ENCODE data around the gene CCN5.
A peak's percentile ranks its signal among the peaks of the same experiment; 100 is the strongest.

Gene CCN5

GRCh38 chr20:44716309-44717106, 1.3 kb downstream of the CCN5 start:
- DNase-seq (ENCODE audit: low read depth), result no peak

GRCh38 chr20:44717986-44718385, 2.8 kb downstream of the CCN5 start:
- DNase-seq (ENCODE audit: low read depth), result no peak

- DNase-seq (ENCODE audit: low read depth), result no peak
These were observed 4.7 kb downstream of the CCN5 start for GRCh38 chr20:44719841-44720240.

GRCh38 chr20:44720621-44720996, 5.4 kb downstream of the CCN5 start:
- DNase-seq (ENCODE audit: low read depth), result no peak

- no peak for DNase-seq (ENCODE audit: low read depth)
These were observed 6.0 kb downstream of the CCN5 start for GRCh38 chr20:44720997-44721784.

GRCh38 chr20:44721785-44722054, 6.6 kb downstream of the CCN5 start:
- no peak for DNase-seq (ENCODE audit: low read depth)

GRCh38 chr20:44722990-44723389, 7.8 kb downstream of the CCN5 start:
- no peak for DNase-seq (ENCODE audit: low read depth)

- no peak for DNase-seq (ENCODE audit: low read depth)
These were observed 8.2 kb downstream of the CCN5 start for GRCh38 chr20:44723391-44723790.

GRCh38 chr20:44723798-44724362, 8.7 kb downstream of the CCN5 start:
- no peak for DNase-seq (ENCODE audit: low read depth)

- DNase-seq (ENCODE audit: low read depth), result no peak
These were observed 9.4 kb downstream of the CCN5 start for GRCh38 chr20:44724423-44725091.

GRCh38 chr20:44725837-44726236, 10.7 kb downstream of the CCN5 start:
- DNase-seq (ENCODE audit: low read depth), result no peak

GRCh38 chr20:44727039-44727438, 11.9 kb downstream of the CCN5 start:
- DNase-seq (ENCODE audit: low read depth), result no peak

GRCh38 chr20:44727651-44728050, 12.5 kb downstream of the CCN5 start:
- no peak for DNase-seq (ENCODE audit: low read depth)

- DNase-seq (ENCODE audit: low read depth), result no peak
These were observed 13.8 kb downstream of the CCN5 start for GRCh38 chr20:44728801-44729443.

GRCh38 chr20:44730441-44730840, 15.3 kb downstream of the CCN5 start:
- no peak for DNase-seq (ENCODE audit: low read depth)

GRCh38 chr20:44731657-44732056, 16.5 kb downstream of the CCN5 start:
- DNase-seq (ENCODE audit: low read depth), result no peak

- no peak for DNase-seq (ENCODE audit: low read depth)
These were observed 17.2 kb downstream of the CCN5 start for GRCh38 chr20:44732327-44732726.

- peak; percentile 40 for DNase-seq (ENCODE audit: low read depth)
These were observed 18.3 kb downstream of the CCN5 start for GRCh38 chr20:44733341-44734069.

- DNase-seq (ENCODE audit: low read depth), result no peak
These were observed 19.8 kb downstream of the CCN5 start for GRCh38 chr20:44734938-44735337.

GRCh38 chr20:44735816-44736169, 20.6 kb downstream of the CCN5 start:
- no peak for DNase-seq (ENCODE audit: low read depth)

GRCh38 chr20:44736170-44737021, 21.2 kb downstream of the CCN5 start:
- DNase-seq (ENCODE audit: low read depth), result no peak
